K562 (cell line): ENCODE data around the gene SLC4A4.

ENCODE experiments used
- EZH2 ChIP-seq: IDR thresholded peaks from 2 replicates; pipeline ENCODE4 v1.6.1; 2012; ENCODE audit warnings: low read depth, mild to moderate bottlenecking, inconsistent platforms, low read length, borderline replicate concordance
- POLR2A ChIP-seq: fragments of 450-650 bp; conservative IDR thresholded peaks from 2 replicates; pipeline ENCODE4 v1.6.1; 2016
- ZNF384 ChIP-seq: IDR thresholded peaks from 2 replicates; pipeline ENCODE4 v1.6.1; 2012; ENCODE audit warnings: low read depth, low read length, improper control_type of control experiment
- TF ChIP-seq, protein P1 (sequence below): fragments of 250-450 bp; sonication (Bioruptor Pico); IDR thresholded peaks from 2 replicates; pipeline ENCODE4 v1.5.0; 2020; ENCODE audit warnings: mild to moderate bottlenecking, borderline replicate concordance
- TF ChIP-seq, protein P2 (sequence below), 2 experiments: fragments of 450-650 bp; conservative IDR thresholded peaks; 2 replicates each; pipeline ENCODE4 v1.6.1; 2017; ENCODE audit warnings: mild to moderate bottlenecking in 2 of 2, moderate library complexity in 2 of 2

DNA sequence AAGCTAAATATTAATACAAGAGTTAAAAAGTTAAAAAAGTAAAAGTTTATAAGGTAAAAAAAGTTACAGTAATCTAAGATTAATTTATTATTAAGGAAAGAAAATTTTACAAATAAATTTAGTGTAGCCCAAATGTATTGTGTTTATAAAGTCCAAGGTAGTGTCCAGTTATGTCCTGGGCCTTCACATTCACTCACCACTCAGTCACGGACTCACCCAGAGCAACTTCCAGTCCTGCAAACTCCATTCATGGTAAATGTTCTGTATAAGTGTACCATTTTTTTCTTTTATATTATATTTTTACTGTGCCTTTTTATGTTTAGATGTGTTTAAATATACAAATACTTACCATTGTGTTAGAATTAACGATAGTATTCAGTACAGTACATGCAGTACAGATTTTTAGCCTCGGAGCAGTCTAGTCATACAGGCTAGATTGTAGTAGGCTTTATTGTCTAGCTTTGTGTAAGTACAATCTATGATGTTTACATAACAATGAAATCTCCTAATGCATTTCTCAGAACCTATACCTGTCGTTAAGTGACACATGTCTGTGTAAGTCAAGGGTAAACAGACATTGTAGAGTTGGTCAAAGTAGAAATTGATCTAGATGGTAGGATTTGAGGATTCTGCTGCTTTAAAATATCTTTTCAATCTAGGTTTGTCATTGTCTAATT lies 247.4 kb downstream of the SLC4A4 start:
- TF ChIP-seq, protein P1, sequence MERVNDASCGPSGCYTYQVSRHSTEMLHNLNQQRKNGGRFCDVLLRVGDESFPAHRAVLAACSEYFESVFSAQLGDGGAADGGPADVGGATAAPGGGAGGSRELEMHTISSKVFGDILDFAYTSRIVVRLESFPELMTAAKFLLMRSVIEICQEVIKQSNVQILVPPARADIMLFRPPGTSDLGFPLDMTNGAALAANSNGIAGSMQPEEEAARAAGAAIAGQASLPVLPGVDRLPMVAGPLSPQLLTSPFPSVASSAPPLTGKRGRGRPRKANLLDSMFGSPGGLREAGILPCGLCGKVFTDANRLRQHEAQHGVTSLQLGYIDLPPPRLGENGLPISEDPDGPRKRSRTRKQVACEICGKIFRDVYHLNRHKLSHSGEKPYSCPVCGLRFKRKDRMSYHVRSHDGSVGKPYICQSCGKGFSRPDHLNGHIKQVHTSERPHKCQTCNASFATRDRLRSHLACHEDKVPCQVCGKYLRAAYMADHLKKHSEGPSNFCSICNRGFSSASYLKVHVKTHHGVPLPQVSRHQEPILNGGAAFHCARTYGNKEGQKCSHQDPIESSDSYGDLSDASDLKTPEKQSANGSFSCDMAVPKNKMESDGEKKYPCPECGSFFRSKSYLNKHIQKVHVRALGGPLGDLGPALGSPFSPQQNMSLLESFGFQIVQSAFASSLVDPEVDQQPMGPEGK (CRISPR knock-in tag), result no peak
- TF ChIP-seq POLR2A, result no peak
- TF ChIP-seq, protein P2, sequence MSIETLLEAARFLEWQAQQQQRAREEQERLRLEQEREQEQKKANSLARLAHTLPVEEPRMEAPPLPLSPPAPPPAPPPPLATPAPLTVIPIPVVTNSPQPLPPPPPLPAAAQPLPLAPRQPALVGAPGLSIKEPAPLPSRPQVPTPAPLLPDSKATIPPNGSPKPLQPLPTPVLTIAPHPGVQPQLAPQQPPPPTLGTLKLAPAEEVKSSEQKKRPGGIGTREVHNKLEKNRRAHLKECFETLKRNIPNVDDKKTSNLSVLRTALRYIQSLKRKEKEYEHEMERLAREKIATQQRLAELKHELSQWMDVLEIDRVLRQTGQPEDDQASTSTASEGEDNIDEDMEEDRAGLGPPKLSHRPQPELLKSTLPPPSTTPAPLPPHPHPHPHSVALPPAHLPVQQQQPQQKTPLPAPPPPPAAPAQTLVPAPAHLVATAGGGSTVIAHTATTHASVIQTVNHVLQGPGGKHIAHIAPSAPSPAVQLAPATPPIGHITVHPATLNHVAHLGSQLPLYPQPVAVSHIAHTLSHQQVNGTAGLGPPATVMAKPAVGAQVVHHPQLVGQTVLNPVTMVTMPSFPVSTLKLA (conservative IDR thresholded peaks at IDR 0.05), result no peak
- TF ChIP-seq EZH2, result no peak
- TF ChIP-seq ZNF384, result no peak
